LNCaP clone FGC (cell line): ENCODE measurements around the gene RBM28.

Experiments used
- DNase-seq: peaks from one replicate; pipeline ENCODE4 v3.0.0-alpha.2; 2011; ENCODE audit warnings: low read depth
- H3K4me3 ChIP-seq: 2 replicates; pipeline ENCODE4 v1.5.1; 2011; ENCODE audit warnings: mild to moderate bottlenecking, low read depth, low read length, control low read depth
- CTCF ChIP-seq: IDR thresholded peaks from 2 replicates; pipeline ENCODE4 v1.5.1; 2012; ENCODE audit warnings: mild to moderate bottlenecking; ENCODE audit not compliant: control insufficient read depth, insufficient read depth; ENCODE audit errors: extremely low read depth

Gene RBM28

GRCh38 chr7:128254470-128254869 lies 89.2 kb downstream of the RBM28 start:
- no peak for TF ChIP-seq CTCF
- no peak overlapping the region for H3K4me3 ChIP-seq
- no peak for DNase-seq

- no peak for DNase-seq
- no peak overlapping the region for H3K4me3 ChIP-seq
Observed at GRCh38 chr7:128253701-128254100, 90.0 kb downstream of the RBM28 start.

GRCh38 chr7:128251337-128251736 lies 92.4 kb downstream of the RBM28 start:
- no peak for TF ChIP-seq CTCF
- no peak for DNase-seq
- H3K4me3 ChIP-seq = no peak overlapping the region

More at GRCh38 chr7:128253701-128254100, 90.0 kb downstream of the RBM28 start:
- no peak for TF ChIP-seq CTCF
